A673 (cell line): ENCODE measurements around the gene BRI3. TPM values are rescaled to one million over a fixed set of nuclear protein-coding genes. Genes with fewer than 3 reads are reported as not detected.

ENCODE experiments used
- BruUV-seq: library from RNA; stranded (reverse); fragments of 400-500 nt; replicated peaks from 2 replicates; lab custom pipeline; 2021; lab: Mats Ljungman, UMichigan
- CTCF ChIA-PET: fragments of 300-600 bp; sonication (Branson Sonifier 250); formaldehyde crosslinking; loops from one replicate; lab custom pipeline; 2022; ENCODE audit warnings: antibody characterized with exemption; lab: Charles Lee
- POLR2A ChIA-PET: fragments of 300-600 bp; sonication (Branson Sonifier 250); formaldehyde crosslinking; loops from one replicate; lab custom pipeline; 2022; ENCODE audit warnings: antibody characterized with exemption; ENCODE audit not compliant: low non-redundant PET; lab: Charles Lee
- DNase-seq: peaks from one replicate; pipeline ENCODE4 v3.0.0-alpha.2; 2015; ENCODE audit warnings: low spot score
- H3K27ac ChIP-seq: fragments of 200-600 bp; sonication (generic); 2 replicates; pipeline ENCODE4 v1.5.1; 2016; ENCODE audit warnings: mixed run types, low read depth, mild to moderate bottlenecking, mixed read lengths, antibody characterized with exemption, low read length; ENCODE audit not compliant: poor library complexity, severe bottlenecking
- H3K27me3 ChIP-seq: fragments of 200-600 bp; sonication (generic); replicated peaks from 2 replicates; pipeline ENCODE4 v1.6.1; 2017; ENCODE audit warnings: mixed run types, low read depth, mild to moderate bottlenecking, mixed read lengths, antibody characterized with exemption, low read length; ENCODE audit not compliant: insufficient read depth, poor library complexity
- H3K36me3 ChIP-seq: fragments of 200-600 bp; sonication (generic); 2 replicates; pipeline ENCODE4 v1.6.1; 2016; ENCODE audit warnings: mixed run types, mild to moderate bottlenecking, mixed read lengths, antibody characterized with exemption, low read length; ENCODE audit not compliant: insufficient read depth, poor library complexity, severe bottlenecking
- H3K4me1 ChIP-seq: fragments of 200-600 bp; sonication (generic); 2 replicates; pipeline ENCODE4 v1.6.1; 2017; ENCODE audit warnings: mixed run types, mild to moderate bottlenecking, mixed read lengths, antibody characterized with exemption, low read length; ENCODE audit not compliant: insufficient read depth, poor library complexity, severe bottlenecking
- H3K4me3 ChIP-seq: fragments of 200-600 bp; sonication (generic); 2 replicates; pipeline ENCODE4 v1.5.1; 2016; ENCODE audit warnings: low read depth, mixed run types, mild to moderate bottlenecking, mixed read lengths, low read length; ENCODE audit not compliant: poor library complexity, severe bottlenecking
- H3K9me3 ChIP-seq: fragments of 200-600 bp; sonication (generic); 2 replicates; pipeline ENCODE4 v1.6.1; 2016; ENCODE audit warnings: mixed run types, low read depth, mild to moderate bottlenecking, mixed read lengths, antibody characterized with exemption, low read length; ENCODE audit not compliant: poor library complexity, severe bottlenecking
- CTCF ChIP-seq: fragments of 300-800, 200-600 bp; sonication (generic); conservative IDR thresholded peaks from 2 replicates; pipeline ENCODE4 v1.5.1; 2017; ENCODE audit warnings: low read depth, mild to moderate bottlenecking, antibody characterized with exemption, low read length, moderate library complexity, mixed read lengths
- EZH2 ChIP-seq: fragments of 200-600 bp; sonication (generic); IDR thresholded peaks from 2 replicates; pipeline ENCODE4 v1.6.1; 2017; ENCODE audit warnings: borderline replicate concordance, low read depth, mild to moderate bottlenecking, mixed read lengths, antibody characterized with exemption, low read length; ENCODE audit not compliant: poor library complexity, severe bottlenecking
- intact Hi-C: fragments of 100-400 bp; cut with micrococcal nuclease; formaldehyde crosslinking; loops from one replicate; pipeline ENCODE4 v1.10.0; 2022; ENCODE audit not compliant: unreplicated experiment
- total RNA-seq: library from RNA; stranded (reverse); gene quantifications from 2 replicates; pipeline ENCODE4 v1.2.3, GENCODE V29; 2021

Gene BRI3
- total RNA-seq, 1 experiment from 2014 or later, result 85.8 TPM

GRCh38 chr7:98242934-98243333 lies 38.6 kb upstream of the BRI3 start:
- TF ChIP-seq CTCF (no peak), EZH2 (no peak)
- Histone ChIP-seq H3K9me3 (no peaks in the 10 kb centered on the region), H3K27ac (no peak overlapping the region), H3K36me3 (no peaks in the 10 kb centered on the region), H3K27me3 (no peaks in the 10 kb centered on the region), H3K4me1 (no peaks in the 10 kb centered on the region), H3K4me3 (no peak overlapping the region)
- POLR2A ChIA-PET, result no interaction called here
- BruUV-seq, result no TSS peak
- CTCF ChIA-PET, result no interaction called here
- intact Hi-C loops, result no loop called here
- no peak for DNase-seq

- POLR2A ChIA-PET, result no interaction called here
- no peaks in the 10 kb centered on the region for H3K4me1 ChIP-seq
- CTCF ChIA-PET, result no interaction called here
- no TSS peak for BruUV-seq
- intact Hi-C loops, result no loop called here
- H3K9me3 ChIP-seq, result no peaks in the 10 kb centered on the region
- no peaks in the 10 kb centered on the region for H3K36me3 ChIP-seq
- TF ChIP-seq EZH2, result no peak
- TF ChIP-seq CTCF, result no peak
- no peak overlapping the region for H3K27ac ChIP-seq
- no peak overlapping the region for H3K4me3 ChIP-seq
- no peak for DNase-seq
- no peaks in the 10 kb centered on the region for H3K27me3 ChIP-seq
These were observed 36.6 kb upstream of the BRI3 start for GRCh38 chr7:98244871-98245270.

- CTCF ChIA-PET, result no interaction called here
- H3K4me1 ChIP-seq, result peaks cover 4% of the 10 kb centered on the region
- H3K27me3 ChIP-seq, result no peaks in the 10 kb centered on the region
- no peak for DNase-seq
- intact Hi-C loops, result no loop called here
- H3K36me3 ChIP-seq, result no peaks in the 10 kb centered on the region
- no peak overlapping the region for H3K27ac ChIP-seq
- POLR2A ChIA-PET, result no interaction called here
- H3K4me3 ChIP-seq, result no peak overlapping the region
- no TSS peak for BruUV-seq
- H3K9me3 ChIP-seq, result no peaks in the 10 kb centered on the region
- TF ChIP-seq CTCF (no peak), EZH2 (no peak)
These were observed 33.3 kb upstream of the BRI3 start for GRCh38 chr7:98248156-98248555.
